HG02610 (cell line): ENCODE measurements around the gene SLC5A5.
"Not testable (repeated sequence)": the region's sequence is repeated elsewhere in the genome, so short reads cannot be mapped to it uniquely, and the experiment has no call there.

Experiments
- ATAC-seq: cut with Tn5 transposase; IDR thresholded peaks from one replicate; pipeline ENCODE4 v1.9.1; 2021; ENCODE audit warnings: mild to moderate bottlenecking, moderate library complexity; ENCODE audit not compliant: unreplicated experiment

Gene SLC5A5

DNA sequence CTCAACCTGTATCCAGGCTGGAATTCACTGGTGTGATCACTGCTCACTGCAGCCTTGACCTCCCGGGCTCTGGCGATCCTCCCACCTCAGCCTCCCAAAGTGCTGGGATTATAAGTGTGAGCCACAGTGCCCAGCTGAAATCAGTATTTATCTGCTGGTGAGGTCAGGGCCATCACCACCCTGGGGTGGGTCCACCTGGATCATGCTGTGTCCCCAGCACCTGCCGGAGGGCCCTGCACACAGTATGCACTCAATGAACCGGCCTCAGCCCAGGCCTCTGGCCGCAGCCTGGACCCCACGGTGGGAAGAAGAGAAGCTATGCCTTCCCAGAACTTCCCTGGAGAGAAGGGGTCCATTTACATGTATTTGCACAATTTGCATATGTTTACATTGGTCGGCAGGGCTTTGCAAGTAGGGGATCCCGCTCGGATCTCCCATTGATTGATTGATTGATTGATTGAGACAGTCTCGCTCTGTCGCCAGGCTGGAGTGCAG, 2.6 kb upstream of the SLC5A5 start:
- no peak for ATAC-seq

GRCh38 chr19:17871032-17871877, 490 bp upstream of the SLC5A5 start:
- ATAC-seq, result no peak

- ATAC-seq, result no peak
These were observed 681 bp downstream of the SLC5A5 start for GRCh38 chr19:17872251-17873001.

GRCh38 chr19:17873786-17874757, 2.3 kb downstream of the SLC5A5 start:
- ATAC-seq, result no peak

DNA sequence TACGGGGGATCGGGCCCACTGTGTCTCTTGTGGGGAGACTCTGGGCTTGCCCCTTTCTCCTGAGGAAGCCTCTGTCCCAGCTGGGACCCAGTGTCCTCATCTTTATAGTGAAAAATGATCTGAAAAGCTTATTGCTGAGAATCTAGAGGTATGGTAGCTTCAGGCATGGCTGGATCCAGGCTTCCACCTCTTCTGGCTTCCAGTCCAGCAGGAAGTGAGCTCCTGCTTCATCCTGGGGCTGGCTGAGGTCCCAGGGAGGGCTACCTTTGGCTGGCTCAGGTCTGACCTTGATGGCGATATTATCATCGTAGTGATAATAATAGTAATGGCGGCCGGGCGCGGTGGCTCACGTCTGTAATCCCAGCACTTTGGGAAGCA, 3.0 kb downstream of the SLC5A5 start:
- ATAC-seq, result no peak

DNA sequence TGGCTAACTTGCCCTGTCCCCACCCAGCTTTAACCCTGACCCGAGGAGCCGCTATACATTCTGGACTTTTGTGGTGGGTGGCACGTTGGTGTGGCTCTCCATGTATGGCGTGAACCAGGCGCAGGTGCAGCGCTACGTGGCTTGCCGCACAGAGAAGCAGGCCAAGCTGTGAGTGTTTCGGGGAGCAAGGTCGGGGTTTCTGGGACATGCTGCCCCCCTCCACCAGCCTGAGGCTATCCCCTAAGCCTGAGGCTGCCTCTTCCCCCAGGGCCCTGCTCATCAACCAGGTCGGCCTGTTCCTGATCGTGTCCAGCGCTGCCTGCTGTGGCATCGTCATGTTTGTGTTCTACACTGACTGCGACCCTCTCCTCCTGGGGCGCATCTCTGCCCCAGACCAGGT, 6.0 kb downstream of the SLC5A5 start:
- no peak for ATAC-seq

DNA sequence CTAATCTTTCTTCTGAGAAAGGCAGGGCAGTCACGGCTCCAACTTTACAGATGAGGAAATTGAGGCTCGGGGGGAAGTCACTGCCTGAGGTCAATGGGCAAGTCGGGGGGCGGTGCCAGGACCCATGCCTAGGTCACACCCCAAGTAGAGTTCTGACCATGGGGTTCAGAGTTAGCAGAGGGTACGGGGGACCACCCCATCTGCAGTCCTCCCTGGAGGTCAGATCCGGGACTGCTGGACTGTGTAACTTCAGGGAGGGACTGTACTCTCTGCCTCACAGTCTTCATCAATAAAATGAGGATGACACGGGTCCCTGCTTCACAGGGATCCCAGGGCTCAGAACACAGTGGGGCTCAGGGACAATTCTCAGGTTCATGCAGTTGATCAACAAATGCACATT, 7.7 kb downstream of the SLC5A5 start:
- ATAC-seq, result no peak

GRCh38 chr19:17881701-17882100, 10.0 kb downstream of the SLC5A5 start:
- ATAC-seq, result no peak

DNA sequence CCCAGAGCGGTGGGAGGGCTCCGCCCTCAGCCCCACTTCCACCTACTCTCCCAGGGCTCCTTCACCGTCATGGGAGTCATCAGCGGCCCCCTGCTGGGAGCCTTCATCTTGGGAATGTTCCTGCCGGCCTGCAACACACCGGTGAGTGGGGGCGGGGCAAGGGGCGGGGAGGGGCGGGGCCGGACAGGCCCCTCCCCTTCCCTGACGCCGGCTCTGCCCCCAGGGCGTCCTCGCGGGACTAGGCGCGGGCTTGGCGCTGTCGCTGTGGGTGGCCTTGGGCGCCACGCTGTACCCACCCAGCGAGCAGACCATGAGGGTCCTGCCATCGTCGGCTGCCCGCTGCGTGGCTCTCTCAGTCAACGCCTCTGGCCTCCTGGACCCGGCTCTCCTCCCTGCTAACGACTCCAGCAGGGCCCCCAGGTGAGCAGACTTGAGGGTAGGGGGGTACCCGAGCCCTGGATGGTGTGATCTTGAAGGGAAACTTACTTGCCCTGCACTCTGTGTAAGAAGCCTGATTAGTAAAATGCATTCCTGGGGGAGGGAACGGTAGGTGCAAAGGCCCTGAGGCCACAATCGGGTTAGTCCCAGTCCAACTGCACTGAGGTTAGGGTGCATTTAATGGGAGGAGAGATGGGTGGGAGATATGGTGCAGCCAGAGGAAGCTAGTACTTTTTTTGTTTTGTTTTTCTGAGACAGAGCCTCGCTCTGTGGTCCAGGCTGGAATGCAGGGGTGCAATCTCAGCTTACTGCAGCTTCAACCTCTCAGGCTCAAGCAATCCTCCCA, 12.1 kb downstream of the SLC5A5 start:
- no peak for ATAC-seq

DNA sequence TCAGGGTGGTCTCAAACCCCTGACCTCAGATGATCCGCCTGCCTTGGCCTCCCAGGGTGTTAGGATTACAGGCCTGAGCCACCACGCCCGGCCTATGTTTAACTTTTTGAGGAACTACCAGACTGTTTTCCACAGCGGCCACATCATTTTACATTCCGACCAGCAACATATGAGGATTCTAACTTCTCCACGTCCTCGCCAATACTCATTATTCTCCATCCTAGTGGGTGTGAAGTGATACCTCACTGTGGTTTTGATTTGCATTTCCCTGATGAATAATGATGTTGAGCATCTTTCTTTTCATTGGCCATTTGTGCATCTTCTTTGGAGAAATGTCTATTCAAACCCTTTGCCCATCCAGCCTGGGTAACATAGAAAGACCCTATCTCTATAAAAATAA, 14.8 kb downstream of the SLC5A5 start:
- no peak for ATAC-seq

GRCh38 chr19:17887221-17887620, 15.5 kb downstream of the SLC5A5 start:
- not testable (repeated sequence) for ATAC-seq

DNA sequence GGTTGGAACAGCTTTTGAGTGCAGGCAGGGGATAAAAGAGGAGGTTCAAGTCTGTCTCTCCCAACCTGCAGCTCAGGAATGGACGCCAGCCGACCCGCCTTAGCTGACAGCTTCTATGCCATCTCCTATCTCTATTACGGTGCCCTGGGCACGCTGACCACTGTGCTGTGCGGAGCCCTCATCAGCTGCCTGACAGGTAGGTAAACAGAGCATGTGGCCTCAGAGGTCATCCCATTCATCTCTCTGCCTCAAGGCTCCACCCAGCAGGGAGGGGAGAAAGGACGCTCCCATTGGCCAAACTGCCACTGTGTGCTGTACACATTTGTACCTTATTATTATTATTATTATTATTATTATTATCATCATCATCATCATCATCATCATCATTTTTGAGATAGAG, 16.5 kb downstream of the SLC5A5 start:
- no peak for ATAC-seq

DNA sequence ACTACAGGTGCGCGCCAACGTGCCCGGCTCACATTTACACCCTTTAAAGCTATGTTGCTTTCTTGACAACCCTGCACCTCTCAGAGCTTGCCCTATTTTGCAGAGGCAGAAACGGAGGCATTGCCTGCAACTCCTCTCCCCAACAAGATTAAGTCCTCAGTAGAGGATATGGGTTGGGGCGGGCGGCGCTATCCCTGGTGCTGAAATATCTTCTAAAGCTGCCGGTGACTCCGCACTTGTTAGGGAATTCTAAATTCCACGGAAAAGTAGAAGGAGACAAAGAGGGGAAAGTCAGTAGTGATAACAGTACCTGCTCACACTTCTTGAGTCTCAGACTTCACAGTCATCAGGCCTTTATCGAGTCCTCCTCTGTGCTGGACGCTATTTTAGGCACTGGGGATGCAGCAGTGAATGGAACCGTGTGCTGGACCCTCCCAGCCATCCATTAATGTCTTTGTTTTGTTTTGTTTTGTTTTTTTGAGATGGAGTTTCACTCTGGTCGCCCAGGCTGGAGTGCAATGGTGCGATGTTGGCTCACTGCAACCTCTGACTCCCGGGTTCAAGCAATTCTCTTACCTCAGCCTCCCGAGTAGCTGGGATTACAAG, 18.0 kb downstream of the SLC5A5 start:
- no peak for ATAC-seq

DNA sequence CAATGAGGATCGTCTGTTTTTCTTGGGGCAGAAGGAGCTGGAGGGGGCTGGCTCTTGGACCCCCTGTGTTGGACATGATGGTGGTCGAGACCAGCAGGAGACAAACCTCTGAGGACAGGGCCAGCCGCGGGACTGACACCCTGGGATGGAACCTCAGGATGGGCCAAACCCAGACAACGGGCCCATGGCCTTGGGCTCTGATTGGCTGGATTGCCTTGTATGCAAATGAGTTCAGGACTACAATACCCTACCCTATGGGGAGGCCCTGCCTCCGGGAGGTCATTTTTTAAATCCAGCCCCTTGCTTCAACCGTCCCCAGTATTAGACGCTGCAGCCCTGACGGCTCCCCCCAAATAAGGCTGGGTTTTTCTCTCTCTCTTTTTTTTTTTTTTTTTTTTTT, 22.0 kb downstream of the SLC5A5 start:
- ATAC-seq, result no peak

DNA sequence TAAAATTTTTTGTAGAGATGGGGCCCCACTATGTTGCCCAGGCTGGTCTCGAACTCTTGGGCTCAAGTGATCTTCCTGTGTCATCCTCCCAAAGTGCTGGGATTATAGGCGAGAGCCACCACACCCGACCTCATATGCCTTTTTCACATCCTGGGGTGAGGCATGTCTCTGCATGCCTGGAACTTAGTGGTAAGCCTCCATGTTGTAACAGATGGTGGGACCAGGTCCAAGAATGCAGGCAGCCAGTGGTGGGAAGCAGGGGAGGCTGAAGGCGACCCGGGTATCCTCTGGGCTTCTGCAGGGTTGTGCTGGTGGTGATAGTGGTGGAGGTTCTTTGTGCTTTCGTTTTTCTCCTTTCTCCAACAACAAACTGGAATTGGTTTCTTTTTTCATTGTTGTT, 31.0 kb downstream of the SLC5A5 start:
- no peak for ATAC-seq

- ATAC-seq, result no peak
These were observed 36.5 kb downstream of the SLC5A5 start for GRCh38 chr19:17908244-17908643.

GRCh38 chr19:17909003-17909732, 37.4 kb downstream of the SLC5A5 start:
- ATAC-seq, result no peak

DNA sequence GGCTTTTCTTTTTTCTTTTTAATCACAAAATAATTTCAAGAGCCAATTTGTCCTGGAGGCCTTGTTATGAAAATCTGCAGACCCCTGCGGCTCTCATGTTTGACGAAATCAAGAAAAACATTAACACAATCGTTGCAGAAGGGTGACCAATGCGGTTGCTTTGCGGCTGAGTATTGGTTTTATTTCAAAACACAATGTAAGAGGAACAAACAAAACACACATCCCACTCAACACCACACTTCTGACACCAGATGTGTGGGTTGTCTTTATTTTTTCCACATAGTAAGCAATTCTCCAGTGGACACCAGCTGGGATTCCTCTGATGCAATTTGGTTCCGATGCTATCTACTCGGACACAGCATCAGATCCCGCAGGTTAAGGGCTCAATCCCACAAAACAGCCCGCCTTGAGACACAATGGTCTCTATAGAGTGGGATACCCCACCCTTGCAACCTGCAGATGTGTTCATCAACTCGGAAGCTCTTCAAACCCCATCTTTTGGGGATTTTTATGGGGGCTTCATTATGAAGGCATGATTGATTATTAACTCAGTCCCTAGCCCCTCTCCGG, 39.1 kb downstream of the SLC5A5 start:
- no peak for ATAC-seq
